T47D (cell line): ENCODE data around the gene TRIM39.

Experiments
- DNase-seq, 2 experiments: peaks; one replicate each; pipeline versions ENCODE4 v3.0.0 to v3.0.0-alpha.2; 2011 to 2012; ENCODE audit warnings: low read depth in 1 of 2, low spot score in 1 of 2
- JUND ChIP-seq: IDR thresholded peaks from 2 replicates; pipeline ENCODE4 v1.6.1; 2012; ENCODE audit warnings: low read depth
- in situ Hi-C: cut with HindIII; loops from 2 replicates; pipeline ENCODE4 v1.10.0; 2016; ENCODE audit warnings: low sequenced_read_pairs, low pct_unique_long_range_greater_than_20kb

The TRIM39 gene

DNA sequence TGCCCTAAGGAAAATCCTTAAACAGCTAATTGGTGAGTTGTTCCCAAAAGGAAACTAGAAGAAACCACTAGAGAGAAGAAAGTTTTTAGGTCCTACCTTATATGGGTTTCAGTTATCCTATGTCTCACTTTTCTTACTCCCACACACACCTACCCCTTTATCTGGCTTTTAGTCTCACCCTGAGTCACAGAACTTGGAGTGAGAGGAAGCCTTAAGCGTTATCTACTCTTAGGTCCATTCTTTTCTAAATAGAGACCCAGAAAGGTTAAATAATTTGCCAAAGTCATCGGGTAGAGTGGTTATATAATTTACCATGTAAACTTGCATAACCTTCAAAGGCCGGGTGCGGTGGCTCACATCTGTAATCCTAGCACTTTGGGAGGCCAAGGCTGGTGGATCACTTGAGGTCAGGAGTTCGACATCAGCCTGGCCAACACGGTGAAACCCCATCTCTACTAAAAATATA, 13.9 kb downstream of the TRIM39 start:
- in situ Hi-C loops, result no loop called here
- no peak for DNase-seq
- no peak for TF ChIP-seq JUND

DNA sequence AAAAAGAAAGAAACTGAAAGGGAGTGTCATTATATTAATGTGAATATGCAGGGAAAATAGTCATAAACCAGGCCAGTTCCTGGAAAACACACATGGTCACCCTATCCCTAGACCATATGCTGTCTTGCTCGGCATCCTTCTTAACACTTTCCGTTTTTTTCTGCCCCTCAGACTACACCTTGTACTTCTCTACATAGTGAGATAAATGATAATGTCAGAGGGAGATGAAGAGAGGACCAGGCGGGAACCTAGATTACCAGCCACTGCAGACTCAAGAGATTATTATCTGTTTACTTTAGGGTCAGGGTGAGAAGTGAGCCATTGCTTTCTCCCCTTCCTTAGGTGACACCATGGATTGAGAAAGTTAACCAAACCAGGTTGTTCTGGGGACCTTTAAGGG, 14.5 kb downstream of the TRIM39 start:
- DNase-seq, result no peak
- in situ Hi-C loops, result no loop called here
- no peak for TF ChIP-seq JUND

DNA sequence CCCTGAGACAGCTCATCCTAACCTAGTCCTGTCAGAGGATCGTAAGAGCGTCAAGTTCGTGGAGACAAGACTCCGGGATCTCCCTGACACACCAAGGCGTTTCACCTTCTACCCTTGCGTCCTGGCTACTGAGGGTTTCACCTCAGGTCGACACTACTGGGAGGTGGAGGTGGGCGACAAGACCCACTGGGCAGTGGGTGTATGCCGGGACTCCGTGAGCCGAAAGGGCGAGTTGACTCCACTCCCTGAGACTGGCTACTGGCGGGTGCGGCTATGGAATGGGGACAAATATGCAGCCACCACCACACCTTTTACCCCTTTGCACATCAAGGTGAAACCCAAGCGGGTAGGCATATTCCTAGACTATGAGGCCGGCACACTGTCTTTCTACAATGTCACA, 15.0 kb downstream of the TRIM39 start:
- in situ Hi-C loops, result no loop called here
- TF ChIP-seq JUND, result no peak

DNA sequence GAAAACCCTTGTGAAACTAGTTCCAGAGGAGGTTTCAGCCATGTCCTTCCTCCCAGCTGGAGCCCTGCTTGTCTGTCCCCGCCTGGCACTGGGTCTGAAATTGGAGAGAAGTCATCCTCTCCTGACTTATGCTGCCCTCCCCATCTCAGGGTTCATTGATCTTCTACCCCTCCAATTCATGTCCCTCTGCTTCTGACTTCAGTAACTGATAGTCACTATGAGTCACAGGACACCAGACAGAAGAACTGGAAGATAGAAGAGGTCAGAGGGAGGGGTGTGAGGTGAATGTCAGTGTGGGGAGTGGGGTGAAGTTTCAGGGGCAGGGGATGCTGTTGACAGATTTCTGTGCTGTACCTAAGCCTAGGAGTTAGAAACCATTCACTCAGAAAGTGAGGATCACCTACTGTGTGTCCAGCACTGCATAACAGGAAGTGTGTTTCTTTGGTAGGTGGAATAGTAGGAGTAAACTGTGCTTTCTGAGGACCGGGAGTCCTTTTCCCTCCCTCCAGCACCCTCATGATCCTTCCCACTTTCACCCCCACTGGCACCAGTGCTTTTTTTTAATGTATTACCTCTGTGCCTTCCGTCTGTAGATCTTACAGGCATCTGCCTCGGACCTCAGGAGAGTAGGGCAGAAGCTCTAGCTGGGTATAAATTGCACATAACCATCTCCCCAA, 17.6 kb downstream of the TRIM39 start:
- peak in 1 of 2 experiments; percentile 17 for DNase-seq
- in situ Hi-C loops, result no loop called here
- no peak for TF ChIP-seq JUND

More for the DNA sequence above, 15.0 kb downstream of the TRIM39 start:
- DNase-seq, result no peak

DNA sequence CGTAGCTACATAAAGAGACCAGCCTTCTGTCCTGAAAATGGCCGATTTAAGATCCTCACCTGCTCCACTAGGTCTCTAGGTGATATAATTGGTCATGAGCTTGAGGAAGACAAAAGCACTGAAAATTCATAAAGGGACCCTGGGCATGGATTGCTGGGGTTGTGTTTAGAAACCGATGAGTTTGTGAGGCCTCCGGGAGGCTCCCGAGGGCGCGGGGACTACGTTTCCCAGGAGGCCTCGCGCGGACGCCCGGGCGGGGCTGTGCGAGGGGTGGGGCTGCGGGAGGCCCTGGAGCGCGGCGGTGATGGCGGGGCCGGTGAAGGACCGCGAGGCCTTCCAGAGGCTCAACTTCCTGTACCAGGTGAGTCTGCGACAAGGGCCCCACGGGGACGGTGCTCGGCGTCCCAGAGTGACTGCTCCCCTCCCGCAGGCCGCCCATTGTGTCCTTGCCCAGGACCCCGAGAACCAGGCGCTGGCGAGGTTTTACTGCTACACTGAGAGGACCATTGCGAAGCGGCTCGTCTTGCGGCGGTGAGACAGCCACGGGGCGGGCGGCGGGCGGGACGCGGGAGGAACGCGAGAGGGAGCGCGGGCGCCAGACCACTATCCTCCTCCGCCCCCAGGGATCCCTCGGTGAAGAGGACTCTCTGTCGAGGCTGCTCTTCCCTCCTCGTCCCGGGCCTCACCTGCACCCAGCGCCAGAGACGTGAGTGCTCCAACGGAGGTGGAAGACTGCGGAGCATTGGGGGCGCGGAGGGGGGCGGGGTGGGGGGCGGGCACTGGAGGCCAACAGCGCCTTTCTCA, 18.3 kb downstream of the TRIM39 start, which contains the start of gene RPP21:
Gene RPP21, plus strand, starts transcription at position 289 of the 804 bp plus-strand sequence. Its CDS starts 16 bp downstream, at position 305.
- peak; percentile 87 to 88 for DNase-seq
- in situ Hi-C loops, result no loop called here
- no peak for TF ChIP-seq JUND

DNA sequence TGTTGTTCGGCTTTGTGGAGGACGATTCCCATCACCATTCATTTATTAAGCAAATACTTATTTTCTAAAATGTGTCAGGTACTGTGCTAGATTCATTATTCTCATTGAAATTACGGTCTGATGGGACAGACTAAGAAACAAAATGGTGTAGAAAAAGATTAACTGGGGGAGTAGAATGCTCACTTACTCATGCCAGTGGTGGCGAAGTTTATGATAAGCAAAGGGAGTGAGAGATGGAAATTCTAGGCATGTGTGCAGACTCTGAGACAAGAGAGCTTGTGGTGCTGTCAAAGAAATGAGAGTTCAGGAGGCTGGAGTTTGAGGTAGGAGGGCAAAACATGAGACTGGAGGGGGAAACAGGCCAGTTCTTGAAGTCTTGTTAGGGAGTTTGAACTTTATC, 19.1 kb downstream of the TRIM39 start:
- no peak for DNase-seq
- no peak for TF ChIP-seq JUND
- in situ Hi-C loops, result no loop called here

DNA sequence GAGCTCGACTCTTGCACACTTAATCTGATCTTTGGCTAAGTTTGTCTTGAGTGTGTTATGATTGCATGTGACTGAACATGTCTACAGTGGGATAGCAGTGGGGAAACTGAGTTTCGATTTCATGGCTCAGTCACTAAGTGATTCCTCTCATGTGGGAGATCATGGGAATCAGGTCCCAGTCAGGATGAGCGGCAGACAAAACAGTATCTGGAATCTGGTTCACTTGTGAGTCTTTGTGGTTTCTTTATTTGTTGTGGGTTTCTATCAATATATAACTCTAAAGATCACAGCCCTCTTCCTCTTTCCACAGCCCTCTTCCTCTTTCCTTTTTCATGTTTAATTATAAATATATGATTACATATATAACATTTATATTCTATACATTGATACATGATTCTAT, 22.2 kb downstream of the TRIM39 start:
- in situ Hi-C loops, result no loop called here
- no peak for TF ChIP-seq JUND
- DNase-seq, result no peak

DNA sequence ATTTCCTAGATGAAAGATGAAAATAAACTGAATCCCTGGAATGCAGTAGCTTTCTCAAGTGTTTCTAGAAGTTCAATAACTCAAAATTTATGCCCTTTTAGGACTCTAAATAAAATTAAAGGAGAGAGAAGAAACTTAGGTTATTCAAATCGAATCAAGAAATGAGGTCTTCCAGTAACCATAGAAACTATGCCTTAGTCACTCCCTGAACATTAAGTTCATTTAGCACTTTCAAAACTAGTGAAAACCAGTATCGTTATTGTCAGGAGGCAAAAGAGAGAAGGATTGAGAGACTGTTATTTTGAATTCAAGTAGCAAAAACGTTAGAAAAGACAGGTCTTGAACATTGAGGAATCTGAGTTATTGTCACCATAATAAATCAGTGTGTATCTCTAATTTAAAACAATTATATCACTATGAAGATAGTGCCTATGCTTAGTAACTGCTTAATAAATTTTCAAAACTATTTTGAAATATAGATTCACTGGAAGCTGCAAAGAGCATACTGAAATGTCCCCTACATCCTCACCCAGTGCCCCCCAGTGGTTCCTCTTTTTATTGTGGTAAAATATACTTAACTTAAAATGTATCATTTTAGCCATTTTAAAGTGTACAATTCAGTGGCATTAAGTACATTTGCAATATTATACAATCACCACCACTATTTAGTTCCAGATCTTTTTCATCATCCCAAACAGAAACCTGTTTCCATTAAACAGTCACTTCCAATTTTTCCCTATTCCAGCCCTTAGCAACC, 22.9 kb downstream of the TRIM39 start:
- TF ChIP-seq JUND, result no peak
- no peak for DNase-seq
- in situ Hi-C loops, result no loop called here

DNA sequence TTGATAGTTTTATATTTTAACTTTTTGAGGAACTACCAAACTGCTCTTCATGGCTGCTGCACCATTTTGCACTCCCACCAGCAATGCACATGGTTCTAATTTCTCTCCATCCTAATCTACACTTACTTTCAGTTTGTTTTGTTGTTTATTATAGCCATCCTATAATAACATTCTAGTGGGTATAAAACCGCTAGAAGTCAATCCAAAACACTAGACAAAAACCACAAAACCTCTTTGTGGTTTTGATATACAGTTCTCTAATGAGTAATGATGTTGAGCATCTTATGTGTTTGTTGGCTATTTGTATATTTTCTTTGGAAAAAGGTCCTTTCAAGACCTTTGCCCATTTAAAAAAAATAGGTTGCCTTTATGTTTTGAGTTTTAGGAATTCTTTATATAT, 23.8 kb downstream of the TRIM39 start:
- TF ChIP-seq JUND, result no peak
- in situ Hi-C loops, result no loop called here
- DNase-seq, result no peak

DNA sequence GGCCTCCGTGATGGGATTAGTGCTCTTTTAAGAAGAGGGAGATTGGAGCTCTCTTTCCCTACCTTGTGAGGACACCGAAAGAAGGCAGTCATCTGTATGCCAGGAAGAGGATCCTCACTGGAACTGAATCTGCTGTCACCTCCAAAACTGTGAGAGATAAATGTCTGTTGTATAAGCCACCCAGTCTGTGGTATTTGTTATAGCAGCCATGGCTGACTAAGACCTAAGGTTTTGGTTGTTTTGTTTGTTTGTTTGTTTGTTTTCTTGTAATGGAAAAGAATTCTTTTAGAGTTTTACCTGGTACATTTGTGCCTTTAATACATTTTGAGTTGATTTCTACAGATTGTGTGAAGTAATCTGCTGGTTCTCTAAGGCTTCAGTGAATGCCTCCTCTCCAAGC, 25.8 kb downstream of the TRIM39 start:
- TF ChIP-seq JUND, result no peak
- in situ Hi-C loops, result no loop called here
- no peak for DNase-seq

DNA sequence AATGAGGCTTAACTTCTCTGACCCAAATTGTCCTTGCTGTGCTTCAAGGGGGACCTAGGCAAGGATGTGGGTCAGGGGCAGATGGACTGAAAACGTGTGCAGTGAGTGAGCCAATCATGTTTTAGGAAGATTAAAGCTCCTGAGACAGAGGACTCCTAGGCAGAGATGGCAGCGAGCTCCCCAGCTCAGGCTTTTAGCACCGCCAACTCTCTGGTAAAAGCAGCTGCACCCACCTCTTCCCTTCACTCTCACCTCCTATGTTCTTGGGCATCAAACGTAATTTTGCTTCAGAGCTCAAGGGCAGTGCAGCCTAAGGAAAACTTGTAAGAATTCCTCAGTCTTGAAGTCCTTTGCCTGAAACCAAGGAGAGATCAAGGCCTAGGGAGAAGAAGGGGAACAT, 28.6 kb downstream of the TRIM39 start:
- TF ChIP-seq JUND, result no peak
- in situ Hi-C loops, result no loop called here

DNA sequence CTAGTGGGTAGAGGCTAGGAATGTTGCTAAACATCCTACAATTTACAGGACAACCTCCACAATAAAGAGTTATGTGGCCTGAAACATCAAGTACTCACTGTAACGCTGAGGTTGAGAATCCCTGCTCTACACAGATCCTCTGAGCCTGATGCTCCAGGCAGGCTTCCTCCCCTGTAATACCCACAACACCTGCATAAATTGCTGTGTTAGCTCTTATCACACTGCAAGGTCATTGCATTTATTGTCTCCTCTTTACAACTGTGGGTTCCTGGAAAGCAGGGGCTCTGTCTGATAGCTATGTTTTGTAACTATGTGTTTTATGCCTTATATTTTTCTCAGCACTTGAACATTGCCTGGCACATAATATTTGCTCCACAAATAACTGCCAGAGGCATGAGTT, 29.8 kb downstream of the TRIM39 start:
- no peak for DNase-seq
- in situ Hi-C loops, result no loop called here
- TF ChIP-seq JUND, result no peak

More for the DNA sequence above, 28.6 kb downstream of the TRIM39 start:
- DNase-seq, result no peak
